LNCaP clone FGC (cell line): ENCODE measurements around the gene MYCBPAP.

Experiments
- DNase-seq: peaks from one replicate; pipeline ENCODE4 v3.0.0-alpha.2; 2011; ENCODE audit warnings: low read depth
- H3K4me3 ChIP-seq: 2 replicates; pipeline ENCODE4 v1.5.1; 2011; ENCODE audit warnings: mild to moderate bottlenecking, low read depth, low read length, control low read depth
- TF ChIP-seq, protein P1 (sequence below): IDR thresholded peaks from 2 replicates; pipeline ENCODE4 v1.5.1; 2012; ENCODE audit warnings: mild to moderate bottlenecking; ENCODE audit not compliant: control insufficient read depth, insufficient read depth; ENCODE audit errors: extremely low read depth

MYCBPAP gene

DNA sequence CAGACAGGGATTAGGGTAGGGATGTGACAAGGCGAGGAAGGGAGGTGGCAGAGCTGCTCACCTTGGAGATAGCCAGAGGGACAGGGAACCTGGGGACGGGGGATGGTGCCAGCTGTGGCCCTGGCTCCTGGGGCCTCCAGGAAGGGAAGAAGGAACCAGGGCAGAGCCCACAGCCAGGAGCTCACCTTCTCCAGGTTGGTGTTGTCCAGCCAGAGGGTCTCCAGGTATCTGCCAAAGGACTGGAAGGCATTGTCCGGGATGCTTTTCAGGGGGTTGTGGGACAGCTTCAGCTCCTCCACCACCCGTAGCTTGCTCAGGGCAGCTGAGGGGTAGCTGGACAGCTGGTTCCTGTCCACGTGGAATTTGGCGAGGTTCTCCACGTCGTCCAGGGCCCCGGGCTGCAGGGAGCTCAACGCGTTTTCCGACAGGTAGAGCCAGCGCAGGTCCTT is 40.4 kb upstream of the MYCBPAP start:
- TF ChIP-seq, protein P1, sequence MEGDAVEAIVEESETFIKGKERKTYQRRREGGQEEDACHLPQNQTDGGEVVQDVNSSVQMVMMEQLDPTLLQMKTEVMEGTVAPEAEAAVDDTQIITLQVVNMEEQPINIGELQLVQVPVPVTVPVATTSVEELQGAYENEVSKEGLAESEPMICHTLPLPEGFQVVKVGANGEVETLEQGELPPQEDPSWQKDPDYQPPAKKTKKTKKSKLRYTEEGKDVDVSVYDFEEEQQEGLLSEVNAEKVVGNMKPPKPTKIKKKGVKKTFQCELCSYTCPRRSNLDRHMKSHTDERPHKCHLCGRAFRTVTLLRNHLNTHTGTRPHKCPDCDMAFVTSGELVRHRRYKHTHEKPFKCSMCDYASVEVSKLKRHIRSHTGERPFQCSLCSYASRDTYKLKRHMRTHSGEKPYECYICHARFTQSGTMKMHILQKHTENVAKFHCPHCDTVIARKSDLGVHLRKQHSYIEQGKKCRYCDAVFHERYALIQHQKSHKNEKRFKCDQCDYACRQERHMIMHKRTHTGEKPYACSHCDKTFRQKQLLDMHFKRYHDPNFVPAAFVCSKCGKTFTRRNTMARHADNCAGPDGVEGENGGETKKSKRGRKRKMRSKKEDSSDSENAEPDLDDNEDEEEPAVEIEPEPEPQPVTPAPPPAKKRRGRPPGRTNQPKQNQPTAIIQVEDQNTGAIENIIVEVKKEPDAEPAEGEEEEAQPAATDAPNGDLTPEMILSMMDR = no peak
- no peak for DNase-seq
- H3K4me3 ChIP-seq = no peak overlapping the region

DNA sequence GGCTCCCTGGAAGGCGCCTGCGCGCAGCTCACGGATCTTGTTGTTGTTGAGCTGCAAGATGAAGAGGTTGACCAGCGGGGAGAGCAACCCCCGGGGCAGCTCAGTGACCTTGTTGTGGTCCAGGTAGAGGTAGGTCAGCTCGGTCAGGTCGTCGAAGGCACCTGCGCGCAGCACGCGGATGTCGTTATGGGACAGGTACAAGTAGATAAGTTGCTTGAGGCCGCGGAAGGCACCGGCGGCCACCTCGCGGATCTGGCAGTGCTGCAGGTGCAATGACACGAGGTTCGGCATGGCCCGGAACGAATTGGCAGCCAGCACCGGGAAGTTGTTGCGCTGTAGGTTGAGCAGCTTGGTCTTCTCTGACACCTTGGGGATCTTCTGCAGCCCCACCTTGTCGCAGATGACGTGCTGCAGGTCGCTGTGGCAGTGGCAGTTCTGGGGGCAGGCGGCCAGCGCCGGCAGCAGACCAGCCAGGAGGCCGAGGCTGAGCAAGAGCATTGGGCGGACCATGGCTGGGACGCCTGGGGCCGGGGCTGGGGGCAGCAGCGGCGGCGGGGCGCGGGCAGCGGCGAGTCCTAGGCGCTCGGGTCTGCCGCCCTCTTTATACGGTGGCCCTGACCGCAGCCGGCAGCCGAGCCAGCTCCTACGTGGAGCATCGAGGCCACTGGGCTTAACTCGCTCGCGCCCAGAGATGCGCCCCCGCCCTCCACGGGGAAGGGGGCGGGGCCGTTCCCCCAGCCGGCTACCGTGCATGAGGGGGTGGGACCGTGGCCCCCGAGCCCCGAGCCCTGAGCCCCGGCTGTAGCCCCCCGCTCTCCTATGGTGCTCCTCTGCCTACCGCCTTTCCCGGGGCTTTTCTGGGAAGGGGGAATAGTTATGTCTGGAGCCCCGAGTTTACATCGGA is 39.7 kb upstream of the MYCBPAP start, which contains the start of gene CHAD:
Gene CHAD, minus strand, starts transcription at position 577 of the 904 bp plus-strand sequence. Its CDS starts 67 bp downstream, at position 510.
- DNase-seq = no peak
- TF ChIP-seq, protein P1 = no peak
- H3K4me3 ChIP-seq = no peak within 1 kb of the TSS

DNA sequence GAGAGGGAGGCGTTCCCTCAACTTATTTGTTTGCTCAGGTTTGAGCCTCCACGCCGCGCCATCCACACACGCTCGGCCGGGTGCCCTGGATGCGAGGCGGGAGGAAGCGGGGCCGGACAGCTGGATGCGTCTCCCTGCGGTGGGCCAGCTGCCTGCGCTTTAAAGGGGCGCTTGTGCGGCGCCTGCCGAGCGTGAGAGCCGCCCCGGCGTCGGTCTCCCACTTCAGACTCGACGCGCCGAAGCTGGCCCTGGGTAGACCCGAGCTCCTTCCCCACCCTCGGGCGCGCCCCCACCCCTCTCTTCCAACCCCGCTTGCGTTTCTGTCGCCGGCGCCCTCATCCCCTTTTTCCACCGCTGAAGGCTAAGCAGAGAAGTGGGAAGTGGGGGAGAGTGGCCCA is 39.0 kb upstream of the MYCBPAP start:
- no peak for DNase-seq
- TF ChIP-seq, protein P1 = no peak
- H3K4me3 ChIP-seq = no peak overlapping the region

DNA sequence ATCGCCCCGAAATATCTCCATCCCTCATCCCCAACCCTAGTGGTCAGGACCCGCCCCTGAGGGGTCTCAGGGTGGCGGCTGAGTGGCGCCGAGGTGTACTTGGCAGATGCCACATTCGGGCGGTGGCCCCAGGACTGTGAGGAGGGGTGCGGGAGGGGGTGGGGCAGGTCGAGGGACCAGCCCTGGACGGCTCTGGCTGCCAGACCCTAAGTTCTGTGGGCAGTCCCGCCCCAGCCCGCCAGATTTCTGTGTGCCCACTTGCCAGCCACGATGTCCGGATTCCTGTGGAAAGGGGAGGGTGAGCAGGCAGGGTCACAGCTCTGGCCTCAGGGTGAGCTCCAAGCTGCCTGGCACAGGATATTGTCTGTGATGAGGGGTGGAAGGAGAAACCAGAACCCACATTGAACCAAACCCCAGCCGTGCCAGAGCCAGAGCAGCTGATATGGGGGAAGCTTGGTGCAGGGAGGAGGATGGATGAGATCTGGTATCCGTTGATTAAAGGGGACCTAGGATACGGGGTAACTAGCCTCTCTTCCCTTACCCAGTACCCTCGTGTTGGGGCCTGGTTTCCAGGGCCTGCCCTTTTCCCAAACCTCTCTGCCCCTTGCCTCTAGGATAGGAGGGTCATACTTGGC is 38.5 kb upstream of the MYCBPAP start:
- no peak for DNase-seq
- H3K4me3 ChIP-seq = no peak overlapping the region
- TF ChIP-seq, protein P1 = no peak

DNA sequence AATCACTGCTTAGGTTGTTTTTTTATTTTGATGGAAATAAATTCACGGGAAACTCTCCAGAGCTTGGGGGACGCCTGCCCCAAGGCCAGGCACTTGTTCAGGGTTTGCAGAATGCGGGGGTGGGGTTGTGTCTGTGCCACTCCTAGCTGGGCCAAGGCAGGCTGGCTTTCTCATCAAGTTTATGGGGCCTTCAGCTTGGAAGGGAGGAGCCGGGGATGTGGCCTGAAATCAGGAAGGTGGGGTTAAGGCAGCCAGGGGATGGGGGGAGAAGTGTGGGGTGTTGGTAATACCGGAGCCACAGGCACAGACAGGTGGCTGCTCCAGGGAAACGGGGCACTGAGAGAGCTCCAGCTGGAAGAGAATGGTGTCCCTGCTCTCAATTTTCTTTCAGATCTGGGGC is 37.8 kb upstream of the MYCBPAP start:
- H3K4me3 ChIP-seq = no peak overlapping the region
- TF ChIP-seq, protein P1 = no peak
- no peak for DNase-seq

DNA sequence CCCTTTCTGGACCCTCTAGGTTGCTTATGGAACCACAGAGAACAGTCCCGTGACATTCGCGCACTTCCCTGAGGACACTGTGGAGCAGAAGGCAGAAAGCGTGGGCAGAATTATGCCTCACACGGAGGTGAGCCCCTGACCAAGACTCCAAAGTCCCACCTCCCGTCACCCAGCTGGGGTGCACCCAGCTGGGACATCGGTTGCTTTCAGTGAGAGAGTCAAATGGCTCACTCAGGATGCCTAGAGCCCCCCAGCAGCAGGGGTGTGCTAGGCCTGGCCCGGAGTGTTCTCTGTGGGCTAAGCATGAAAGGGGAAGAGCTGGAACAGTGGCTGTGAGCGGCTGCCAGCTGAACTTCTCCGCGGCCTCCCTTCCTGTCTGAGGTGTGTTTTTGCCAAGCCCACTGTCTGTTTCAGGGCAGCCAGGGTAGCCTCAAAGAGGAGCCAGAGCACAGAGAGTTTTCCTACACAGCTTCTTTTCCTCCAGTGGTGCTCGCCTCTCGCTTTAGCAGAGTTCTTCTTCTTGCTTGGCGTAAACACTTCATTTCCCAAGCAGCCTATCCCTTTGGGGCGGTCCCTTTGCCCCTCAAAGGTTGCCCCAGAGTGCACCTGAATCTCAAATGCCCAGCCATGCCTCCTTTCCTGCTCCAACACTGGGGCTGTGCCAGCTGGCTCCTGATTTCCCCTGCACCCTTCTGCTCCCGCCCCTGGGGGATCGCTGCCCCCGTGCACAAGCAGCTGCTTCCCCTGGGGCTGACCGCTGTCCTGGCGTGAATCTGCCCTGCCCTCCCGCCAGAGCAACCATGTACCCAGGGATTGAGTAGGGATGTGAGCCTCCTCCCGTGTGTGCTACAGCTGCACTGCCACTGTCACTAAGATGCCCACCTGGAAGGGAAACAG is 37.0 kb upstream of the MYCBPAP start:
- no peak overlapping the region for H3K4me3 ChIP-seq
- TF ChIP-seq, protein P1 = no peak
- no peak for DNase-seq
